Subcutaneous preadipocyte (primary cell): ENCODE results near the gene HCFC1R1. TPM values are rescaled to one million over a fixed set of nuclear protein-coding genes. Genes with fewer than 3 reads are reported as not detected.

ENCODE experiments used
- small RNA-seq: library from RNA; depleted of rRNA; stranded (forward); fragments of <200 nt; gene quantifications from one replicate; pipeline ENCODE3, GENCODE V24; 2012
- total RNA-seq: library from RNA; depleted of rRNA; stranded (reverse); fragments of >200 nt; gene quantifications from 2 replicates; pipeline ENCODE4 v1.2.3, GENCODE V29; 2012

The HCFC1R1 gene, protein sequence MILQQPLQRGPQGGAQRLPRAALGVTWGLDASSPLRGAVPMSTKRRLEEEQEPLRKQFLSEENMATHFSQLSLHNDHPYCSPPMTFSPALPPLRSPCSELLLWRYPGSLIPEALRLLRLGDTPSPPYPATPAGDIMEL
- 12.5 and 16.2 TPM in 2 replicates for total RNA-seq

DNA sequence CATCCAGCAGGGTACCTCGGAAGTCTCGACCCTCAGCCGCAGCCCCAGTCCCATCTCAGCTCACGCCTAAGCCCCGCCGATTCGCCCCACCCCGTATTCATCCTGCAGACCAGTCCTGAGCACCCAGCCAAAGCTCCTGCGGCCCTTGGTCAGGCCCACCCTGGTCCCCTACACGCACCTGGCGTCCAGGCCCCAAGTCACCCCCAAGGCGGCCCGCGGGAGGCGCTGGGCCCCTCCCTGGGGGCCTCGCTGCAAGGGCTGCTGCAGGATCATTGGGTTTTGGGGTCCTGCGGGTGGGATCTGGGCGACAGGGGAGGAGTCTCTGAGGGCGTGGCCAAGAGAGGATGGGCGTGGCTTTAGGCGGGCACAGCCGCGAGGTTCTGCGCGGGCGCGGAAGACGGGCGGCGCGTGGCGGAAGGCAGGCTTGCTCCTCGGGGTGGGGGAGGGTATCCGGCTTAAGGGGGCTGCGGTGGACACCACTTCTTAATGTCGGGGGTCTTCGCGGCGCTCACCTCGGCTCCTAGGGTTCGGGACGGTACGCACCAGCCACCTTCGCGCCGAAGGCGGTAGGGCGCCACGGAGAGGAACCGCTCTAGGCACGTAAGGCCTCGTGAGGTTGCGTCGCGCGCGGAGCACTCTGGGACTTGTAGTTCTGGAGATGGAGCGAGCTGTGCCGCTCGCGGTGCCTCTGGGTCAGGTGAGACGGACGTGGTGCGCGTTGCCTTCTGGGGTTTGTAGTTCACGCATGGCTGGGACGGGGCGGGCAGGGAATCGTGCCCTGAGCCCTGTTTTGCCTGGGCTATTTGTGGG is at the start of gene HCFC1R1, which contains the start of gene THOC6:
HCFC1R1 (minus strand) TSS at position 274 of the 810 bp plus-strand sequence; CDS start at position 273, 1 bp downstream.
THOC6 (plus strand) TSS at position 367 of the 810 bp plus-strand sequence; CDS start at position 659, 292 bp downstream.

DNA sequence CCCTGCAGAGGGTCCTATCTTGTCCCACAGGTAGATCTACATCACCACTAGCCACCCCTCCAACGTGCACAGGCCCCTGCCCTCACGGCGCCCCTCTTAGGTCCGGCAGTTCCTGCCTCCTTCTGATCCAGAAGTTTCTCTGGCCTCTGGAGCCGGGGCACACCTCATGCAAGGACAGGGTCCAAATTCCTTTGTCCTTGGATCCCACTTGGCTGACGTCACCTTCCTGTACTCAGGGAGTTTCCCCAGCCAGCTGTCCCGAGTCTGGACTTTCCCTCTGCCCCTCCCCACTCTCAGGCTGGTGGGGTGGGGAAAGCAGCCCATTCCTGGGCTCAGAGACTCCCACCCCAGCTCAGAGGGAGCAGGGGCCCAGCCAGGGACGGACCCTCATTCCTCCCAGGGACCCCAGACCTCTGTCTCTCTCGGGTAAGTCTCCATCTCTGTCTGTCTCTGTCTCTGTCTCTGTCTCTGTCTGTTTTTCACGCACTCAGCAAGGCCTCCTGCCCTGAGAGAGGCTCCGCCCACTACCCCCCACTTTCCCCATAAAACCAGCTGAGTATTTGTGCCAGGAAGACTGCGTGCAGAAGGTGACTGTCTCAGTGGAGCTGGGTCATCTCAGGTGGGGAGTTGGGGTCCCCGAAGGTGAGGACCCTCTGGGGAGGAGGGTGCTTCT is 41.5 kb upstream of the HCFC1R1 start, which contains the start of gene IL32:
IL32 (plus strand) TSS at position 572 of the 673 bp plus-strand sequence. CDS start 172 bp downstream, outside the sequence.

DNA sequence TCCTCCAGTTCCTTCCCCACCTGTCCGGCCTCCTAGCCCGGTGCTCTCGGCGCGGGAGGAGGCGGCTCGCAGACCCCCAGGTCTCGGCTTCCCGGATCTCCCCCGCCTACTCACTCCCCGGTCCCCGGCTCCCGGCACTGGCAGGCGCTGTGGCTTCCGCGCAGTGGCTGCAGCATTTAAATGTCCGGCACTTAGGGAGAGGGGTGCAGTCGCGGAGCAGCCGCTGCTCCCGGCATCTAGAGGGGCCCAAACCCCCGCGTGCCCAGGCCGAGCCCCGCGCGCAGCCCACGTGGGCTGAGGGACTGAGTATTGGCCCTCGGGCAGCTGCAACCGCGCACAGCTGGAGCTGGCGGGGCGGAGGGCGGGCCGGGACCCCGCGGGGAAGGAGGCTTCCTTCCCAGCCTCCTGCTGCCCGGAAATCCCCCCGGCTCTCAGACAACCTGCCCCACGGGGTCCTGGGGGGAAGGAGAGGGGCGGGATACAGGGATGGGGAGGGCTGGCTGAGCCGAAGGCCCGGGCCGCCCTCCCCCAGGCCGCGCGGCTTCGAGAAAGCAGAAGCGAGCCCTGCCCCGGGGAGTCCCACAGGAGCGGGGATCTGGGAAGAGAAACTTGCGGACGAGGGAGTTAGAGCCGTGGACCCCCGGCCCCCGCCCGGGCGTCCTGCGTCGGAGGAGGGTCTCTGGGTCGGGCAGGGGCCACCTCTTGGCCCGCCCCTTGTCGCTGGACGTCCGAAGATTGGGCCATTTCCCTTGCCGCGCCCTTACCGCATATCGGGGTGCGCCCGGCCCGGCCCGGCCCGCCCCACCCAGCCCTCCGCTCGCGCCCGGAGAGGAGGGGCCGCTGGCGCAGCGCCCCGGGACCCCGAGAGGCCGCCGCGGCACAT is 22.3 kb upstream of the HCFC1R1 start, which contains the start of gene MMP25:
MMP25 (plus strand) TSS at position 804 of the 883 bp plus-strand sequence. CDS start 357 bp downstream, outside the sequence.

GRCh38 chr16:3036726-3037315 is 13.1 kb upstream of the HCFC1R1 start, which contains the start of gene BICDL2:
TSS of gene BICDL2 (minus strand) at chr16:3036944. CDS start at chr16:3035496, 1,448 bp downstream.

GRCh38 chr16:3020247-3020603 is 3.5 kb downstream of the HCFC1R1 start, which contains the start of gene TNFRSF12A:
TSS of gene TNFRSF12A (plus strand) at chr16:3020368. CDS start at chr16:3020398, 30 bp downstream.

GRCh38 chr16:3017794-3018506 is 5.8 kb downstream of the HCFC1R1 start, which contains the start of gene CLDN6:
TSS of gene CLDN6 (minus strand) at chr16:3018183. CDS start at chr16:3016021, 2,162 bp downstream.

DNA sequence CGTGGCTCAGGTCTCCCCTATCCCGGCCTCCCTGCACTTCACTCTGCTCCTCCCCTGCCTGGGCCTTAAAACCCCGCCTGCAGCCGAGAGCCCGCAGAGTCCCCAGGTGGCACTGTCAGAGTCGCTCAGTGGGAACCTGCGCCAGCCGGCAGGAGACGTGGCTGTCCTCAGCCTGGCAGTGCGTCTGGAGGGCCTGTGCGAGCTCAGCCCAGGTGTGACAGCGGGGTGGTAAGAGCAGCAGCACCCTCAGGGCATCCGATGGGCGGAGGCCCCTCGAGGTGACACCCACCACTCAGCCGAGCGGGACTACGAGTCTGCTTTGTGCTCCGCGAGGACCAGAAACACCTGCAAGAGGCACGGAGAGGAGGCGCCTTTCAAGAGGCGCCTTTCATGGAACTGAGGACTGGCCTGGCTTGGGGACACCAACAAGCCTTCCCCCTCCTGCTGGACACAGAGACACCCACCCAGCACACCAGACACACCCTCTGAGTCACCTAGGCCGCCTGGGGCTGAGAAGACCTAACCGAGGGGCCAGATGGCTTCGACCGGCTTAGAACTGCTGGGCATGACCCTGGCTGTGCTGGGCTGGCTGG is 10.8 kb downstream of the HCFC1R1 start, which contains the start of gene CLDN9:
CLDN9 (plus strand) TSS at position 96 of the 593 bp plus-strand sequence; CDS start at position 536, 440 bp downstream.

GRCh38 chr16:2980227-2981176 is 43.2 kb downstream of the HCFC1R1 start, which contains the start of gene PKMYT1:
TSS of gene PKMYT1 (minus strand) at chr16:2980446. CDS start at chr16:2979657, 789 bp downstream.

Small RNAs within 50 kb of the gene (small RNA-seq; reads per million reads assigned to genes)
- not detected for gene LINC00514

Other genes with a start within 250 kb of the HCFC1R1 start
- 188 and 355 TPM in 2 replicates for gene ELOB, start 246.7 kb downstream of the HCFC1R1 start, total RNA-seq
- gene PRSS33, start 236.4 kb downstream of the HCFC1R1 start, total RNA-seq, result not detected in 2 replicates
- gene PRSS41, start 225.5 kb downstream of the HCFC1R1 start, total RNA-seq, result not detected in 2 replicates
- 0.59 and 0.73 TPM in 2 replicates for gene PRSS21, start 206.7 kb downstream of the HCFC1R1 start, total RNA-seq
- 0.37 TPM in 1 of 2 replicates, not detected in the other for gene ZG16B, start 193.6 kb downstream of the HCFC1R1 start, total RNA-seq
- gene PRSS22, start 165.8 kb downstream of the HCFC1R1 start, total RNA-seq, result not detected in 2 replicates
- 39.9 and 52.9 TPM in 2 replicates for gene FLYWCH2, start 140.7 kb downstream of the HCFC1R1 start, total RNA-seq
- gene FLYWCH1, start 112.0 kb downstream of the HCFC1R1 start, total RNA-seq, result 23.1 and 27.6 TPM in 2 replicates
- not detected in 2 replicates for gene KREMEN2, start 59.7 kb downstream of the HCFC1R1 start, total RNA-seq
- 6.2 and 13.3 TPM in 2 replicates for gene PAQR4, start 54.6 kb downstream of the HCFC1R1 start, total RNA-seq
- 12.5 and 19.4 TPM in 2 replicates for gene PKMYT1, start 43.5 kb downstream of the HCFC1R1 start, total RNA-seq
- not detected in 2 replicates for gene CLDN9, start 11.0 kb downstream of the HCFC1R1 start, total RNA-seq
- gene CLDN6, start 5.8 kb downstream of the HCFC1R1 start, total RNA-seq, result not detected in 2 replicates
- gene TNFRSF12A, start 3.6 kb downstream of the HCFC1R1 start, total RNA-seq, result 85.6 and 172 TPM in 2 replicates
- gene THOC6, start 93 bp upstream of the HCFC1R1 start, total RNA-seq, result 25.0 and 34.0 TPM in 2 replicates
- not detected in 2 replicates for gene BICDL2, start 13.0 kb upstream of the HCFC1R1 start, total RNA-seq
- under 0.01 and 0.20 TPM in 2 replicates for gene MMP25, start 22.6 kb upstream of the HCFC1R1 start, total RNA-seq
- 0.59 and 4.4 TPM in 2 replicates for gene IL32, start 41.7 kb upstream of the HCFC1R1 start, total RNA-seq
- gene ZSCAN10, start 75.4 kb upstream of the HCFC1R1 start, total RNA-seq, result not detected in 2 replicates
- 15.1 and 17.0 TPM in 2 replicates for gene ZNF205, start 88.6 kb upstream of the HCFC1R1 start, total RNA-seq
- gene ZNF213, start 111.1 kb upstream of the HCFC1R1 start, total RNA-seq, result 4.4 and 7.4 TPM in 2 replicates
- gene OR1F1, start 164.3 kb upstream of the HCFC1R1 start, total RNA-seq, result not detected in 2 replicates
- 5.9 and 10.4 TPM in 2 replicates for gene ZNF200, start 211.2 kb upstream of the HCFC1R1 start, total RNA-seq
- gene MEFV, start 232.7 kb upstream of the HCFC1R1 start, total RNA-seq, result under 0.01 and 0.20 TPM in 2 replicates